SK-N-MC (cell line): ENCODE data around the gene RNF225.
A peak's percentile ranks its signal among the peaks of the same experiment; 100 is the strongest.

Experiments used
- DNase-seq: peaks from one replicate; pipeline ENCODE4 v3.0.0-alpha.2; 2011; ENCODE audit warnings: low read depth, low spot score
- H3K27ac ChIP-seq: fragments of 200-600 bp; sonication (generic); 2 replicates; pipeline ENCODE4 v1.5.1; 2016; ENCODE audit warnings: mixed run types
- H3K36me3 ChIP-seq: fragments of 200-600 bp; sonication (generic); 2 replicates; pipeline ENCODE4 v1.6.1; 2017; ENCODE audit warnings: antibody characterized with exemption, low read length, mixed read lengths; ENCODE audit not compliant: insufficient read depth
- H3K4me3 ChIP-seq: fragments of 200-600 bp; sonication (generic); 2 replicates; pipeline ENCODE4 v1.5.1; 2016
- H3K9ac ChIP-seq: fragments of 200-600 bp; sonication (generic); 2 replicates; pipeline ENCODE4 v1.8.0; 2017; ENCODE audit warnings: mixed run types, mixed read lengths; ENCODE audit not compliant: insufficient read length
- H3K9me3 ChIP-seq: fragments of 200-600 bp; sonication (generic); 2 replicates; pipeline ENCODE4 v1.6.1; 2017; ENCODE audit warnings: low read depth, mild to moderate bottlenecking, antibody characterized with exemption, low read length, moderate library complexity, mixed read lengths
- EZH2 ChIP-seq: fragments of 200-600 bp; sonication (generic); IDR thresholded peaks from one replicate; pipeline ENCODE4 v1.6.1; 2017; ENCODE audit warnings: antibody characterized with exemption
- FOXP2 ChIP-seq: optimal IDR thresholded peaks from 2 replicates; pipeline ENCODE3; 2011; ENCODE audit warnings: mild to moderate bottlenecking, moderate library complexity; ENCODE audit not compliant: insufficient read depth; ENCODE audit errors: extremely low read length, control extremely low read depth
- POLR2AphosphoS5 ChIP-seq: IDR thresholded peaks from 2 replicates; pipeline ENCODE4 v1.6.1; 2012; ENCODE audit warnings: mild to moderate bottlenecking, low read depth, low read length, borderline replicate concordance

Gene RNF225

GRCh38 chr19:58395979-58396627 is 647 bp downstream of the RNF225 start:
- Histone ChIP-seq H3K27ac (no peak overlapping the region), H3K36me3 (peaks cover 41% of the 10 kb centered on the region), H3K9ac (no peak overlapping the region), H3K4me3 (no peak overlapping the region), H3K9me3 (no peaks in the 10 kb centered on the region)
- TF ChIP-seq EZH2 (no peak), FOXP2 (no peak), POLR2AphosphoS5 (no peak)
- DNase-seq, result no peak

GRCh38 chr19:58396691-58397532 is 1.5 kb downstream of the RNF225 start:
- no peaks in the 10 kb centered on the region for H3K9me3 ChIP-seq

GRCh38 chr19:58397533-58398037 is 2.1 kb downstream of the RNF225 start:
- Histone ChIP-seq H3K9ac (no peak overlapping the region), H3K9me3 (no peaks in the 10 kb centered on the region), H3K4me3 (no peak overlapping the region), H3K27ac (no peak overlapping the region), H3K36me3 (peaks cover 26% of the 10 kb centered on the region)
- no peak for DNase-seq
- no peak for TF ChIP-seq FOXP2
- TF ChIP-seq POLR2AphosphoS5, result no peak
- TF ChIP-seq EZH2, result no peak

More at GRCh38 chr19:58396691-58397532, 1.5 kb downstream of the RNF225 start:
- no peak overlapping the region for H3K27ac ChIP-seq
- TF ChIP-seq EZH2 (no peak), POLR2AphosphoS5 (no peak), FOXP2 (no peak)
- no peak for DNase-seq
- no peak overlapping the region for H3K4me3 ChIP-seq
- H3K36me3 ChIP-seq, result peaks cover 33% of the 10 kb centered on the region
- H3K9ac ChIP-seq, result no peak overlapping the region

GRCh38 chr19:58398087-58398486 is 2.6 kb downstream of the RNF225 start:
- no peak overlapping the region for H3K27ac ChIP-seq
- H3K4me3 ChIP-seq, result no peak overlapping the region
- no peak for TF ChIP-seq EZH2
- H3K9ac ChIP-seq, result no peak overlapping the region
- no peak for DNase-seq
- H3K36me3 ChIP-seq, result peaks cover 21% of the 10 kb centered on the region
- H3K9me3 ChIP-seq, result no peaks in the 10 kb centered on the region

- no peak overlapping the region for H3K27ac ChIP-seq
- no peak for DNase-seq
- no peak overlapping the region for H3K4me3 ChIP-seq
- H3K9me3 ChIP-seq, result no peaks in the 10 kb centered on the region
- no peak overlapping the region for H3K9ac ChIP-seq
- TF ChIP-seq EZH2, result no peak
- TF ChIP-seq FOXP2, result no peak
- no peak for TF ChIP-seq POLR2AphosphoS5
- H3K36me3 ChIP-seq, result peaks cover 16% of the 10 kb centered on the region
These were observed 3.1 kb downstream of the RNF225 start for GRCh38 chr19:58398545-58398944.

- Histone ChIP-seq H3K9ac (no peak overlapping the region), H3K9me3 (no peaks in the 10 kb centered on the region), H3K4me3 (no peak overlapping the region), H3K27ac (no peak overlapping the region), H3K36me3 (peaks cover 3% of the 10 kb centered on the region)
- no peak for DNase-seq
- TF ChIP-seq POLR2AphosphoS5 (no peak), EZH2 (no peak), FOXP2 (no peak)
These were observed 4.4 kb downstream of the RNF225 start for GRCh38 chr19:58399903-58400302.

GRCh38 chr19:58400316-58400915 is 5.0 kb downstream of the RNF225 start:
- H3K9ac ChIP-seq, result no peak overlapping the region
- no peak for DNase-seq
- H3K4me3 ChIP-seq, result peak overlapping the region; percentile 68
- TF ChIP-seq FOXP2 (no peak), POLR2AphosphoS5 (no peak), EZH2 (no peak)
- H3K36me3 ChIP-seq, result no peaks in the 10 kb centered on the region; the same call in 1 of the 2 replicates
- H3K9me3 ChIP-seq, result no peaks in the 10 kb centered on the region
- 0 out of 2 replicates have a peak overlapping the region, but pooled peaks have one; percentile 19 for H3K27ac ChIP-seq

- DNase-seq, result peak; percentile 94
- TF ChIP-seq FOXP2 (peak; percentile 87), EZH2 (no peak), POLR2AphosphoS5 (peak; percentile 96)
- H3K9ac ChIP-seq, result peak overlapping the region; percentile 83
- peak overlapping the region; percentile 77; the same call in 1 of the 2 replicates for H3K27ac ChIP-seq
- peak overlapping the region; percentile 98 for H3K4me3 ChIP-seq
- H3K36me3 ChIP-seq, result no peaks in the 10 kb centered on the region
- H3K9me3 ChIP-seq, result no peaks in the 10 kb centered on the region
These were observed 5.7 kb downstream of the RNF225 start for GRCh38 chr19:58400916-58401839.
